Measurements from ENCODE around the gene SLC29A2.

SLC29A2 gene

DNA sequence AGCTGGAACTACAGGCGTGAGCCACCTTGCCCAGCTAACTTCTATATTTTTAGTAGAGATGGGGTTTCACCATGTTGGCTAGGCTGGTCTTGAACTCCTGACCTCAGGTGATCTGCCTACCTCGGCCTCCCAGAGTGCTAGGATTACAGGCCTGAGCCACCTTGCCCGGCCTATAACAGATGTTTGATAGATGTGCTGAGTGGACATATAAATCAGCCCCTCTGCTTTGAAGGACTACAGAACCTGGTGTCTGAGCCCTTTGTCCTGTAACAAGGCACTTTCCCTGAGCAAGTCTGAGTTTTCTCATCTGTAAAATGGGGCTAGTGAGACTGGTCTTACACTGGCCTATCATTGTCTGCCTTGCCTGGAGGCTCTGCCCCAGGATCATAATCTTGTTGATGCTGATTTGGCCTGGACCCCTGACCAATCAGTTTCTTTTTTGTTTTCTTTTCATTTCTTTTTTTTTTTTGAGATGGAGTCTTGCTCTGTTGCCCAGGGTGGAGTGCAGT, 42.3 kb downstream of the SLC29A2 start:
- Histone ChIP-seq H3K4me1 (ENCODE audit: control insufficient read depth, insufficient read depth, low read length) (no peaks in the 10 kb centered on the region), H3K9me3 (ENCODE audit: control insufficient read depth, insufficient read depth, low read depth, low read length) (no peaks in the 10 kb centered on the region)
- POLR2A ChIA-PET = interaction anchor here (1.2 kb wide), 1 partner anchor 17 kb away, joined by 6 read pairs; no protein-coding TSS in a partner anchor

DNA sequence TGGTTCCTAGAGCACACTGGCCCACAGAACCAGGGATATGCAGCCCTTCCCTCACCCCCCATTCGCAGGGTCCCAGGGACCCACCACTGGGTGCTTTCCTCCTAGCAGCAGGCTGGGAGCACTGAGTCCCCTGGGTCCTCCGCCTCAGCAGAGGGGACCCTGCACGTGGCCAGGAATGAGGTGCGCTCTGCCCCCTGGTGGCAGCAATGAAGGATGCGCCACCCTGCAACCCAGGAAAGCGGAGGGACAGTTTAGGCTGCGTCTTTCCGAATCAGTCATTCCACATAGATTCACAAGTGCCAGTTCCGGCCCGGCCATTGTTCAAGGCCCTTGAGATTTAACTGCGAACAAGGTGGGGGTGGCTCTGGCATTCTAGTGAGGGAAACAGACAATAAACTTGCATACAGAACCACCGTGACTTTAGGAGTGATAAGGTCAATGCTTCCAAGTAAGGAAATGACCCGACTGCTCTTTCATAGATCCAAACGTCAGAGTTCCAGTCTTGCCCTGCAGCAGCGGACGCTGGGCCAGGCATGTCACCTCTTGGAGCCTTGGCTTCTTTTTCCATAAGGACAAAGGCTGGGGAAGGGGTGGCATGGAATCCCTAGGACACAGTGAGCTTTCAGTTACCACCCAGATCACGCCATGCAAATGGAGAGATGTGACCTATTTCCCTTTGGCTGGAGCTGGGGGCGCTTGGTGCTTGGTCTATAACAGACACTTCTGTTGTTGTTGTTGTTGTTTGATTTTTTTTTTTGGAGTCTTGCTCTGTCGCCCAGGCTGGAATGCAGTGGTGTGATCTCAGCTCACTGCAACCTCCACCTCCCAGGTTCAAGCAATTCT, 43.0 kb downstream of the SLC29A2 start:
- Histone ChIP-seq H3K4me1 (ENCODE audit: control insufficient read depth, insufficient read depth, low read length) (no peaks in the 10 kb centered on the region), H3K9me3 (ENCODE audit: control insufficient read depth, insufficient read depth, low read depth, low read length) (no peaks in the 10 kb centered on the region), H3K27ac (ENCODE audit: extremely low read depth, low read depth, low read length) (no peak overlapping the region), H3K36me3 (ENCODE audit: control insufficient read depth in 2 of 2, insufficient read depth in 1 of 2, low read length in 2 of 2) (no peaks in the 10 kb centered on the region), H3K4me3 (ENCODE audit: low read depth, low read length) (no peak overlapping the region)
- ChIA-PET CTCF (interaction anchor here (0.6 to 2.6 kb wide), 8 partner anchors 11 to 107 kb away, joined by 3 to 25 read pairs (median 4); no protein-coding TSS in a partner anchor), POLR2A (interaction anchor here (1.2 kb wide), 1 partner anchor 16 kb away, joined by 6 read pairs; no protein-coding TSS in a partner anchor)
- TF ChIP-seq BCL11A (tag by site-specific recombination; IDR thresholded peaks at IDR 0.05; ENCODE audit: low read depth) (no peak), ZNF76 (tag by site-specific recombination; IDR thresholded peaks at IDR 0.05; ENCODE audit: borderline replicate concordance, low read depth) (no peak), ZFP69B (tag by site-specific recombination; IDR thresholded peaks at IDR 0.05) (no peak), ZNF473 (tag by site-specific recombination; IDR thresholded peaks at IDR 0.05) (no peak), ZNF548 (tag by site-specific recombination; IDR thresholded peaks at IDR 0.05) (no peak), IKZF3 (tag by site-specific recombination; IDR thresholded peaks at IDR 0.05) (peak; percentile 29; the same call in 1 of the 2 replicates), ZNF600 (tag by site-specific recombination; IDR thresholded peaks at IDR 0.05) (no peak), ZSCAN16 (tag by site-specific recombination; IDR thresholded peaks at IDR 0.05) (no peak), KLF8 (tag by site-specific recombination; IDR thresholded peaks at IDR 0.05) (no peak; the same call in 1 of the 2 replicates)
- TF ChIP-seq, protein P1, sequence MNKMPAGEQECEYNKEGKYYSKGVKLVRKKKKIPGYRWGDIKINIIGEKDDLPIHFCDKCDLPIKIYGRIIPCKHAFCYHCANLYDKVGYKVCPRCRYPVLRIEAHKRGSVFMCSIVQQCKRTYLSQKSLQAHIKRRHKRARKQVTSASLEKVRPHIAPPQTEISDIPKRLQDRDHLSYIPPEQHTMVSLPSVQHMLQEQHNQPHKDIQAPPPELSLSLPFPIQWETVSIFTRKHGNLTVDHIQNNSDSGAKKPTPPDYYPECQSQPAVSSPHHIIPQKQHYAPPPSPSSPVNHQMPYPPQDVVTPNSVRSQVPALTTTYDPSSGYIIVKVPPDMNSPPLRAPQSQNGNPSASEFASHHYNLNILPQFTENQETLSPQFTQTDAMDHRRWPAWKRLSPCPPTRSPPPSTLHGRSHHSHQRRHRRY (tag by site-specific recombination; IDR thresholded peaks at IDR 0.05) = no peak
- TF ChIP-seq, protein P2, sequence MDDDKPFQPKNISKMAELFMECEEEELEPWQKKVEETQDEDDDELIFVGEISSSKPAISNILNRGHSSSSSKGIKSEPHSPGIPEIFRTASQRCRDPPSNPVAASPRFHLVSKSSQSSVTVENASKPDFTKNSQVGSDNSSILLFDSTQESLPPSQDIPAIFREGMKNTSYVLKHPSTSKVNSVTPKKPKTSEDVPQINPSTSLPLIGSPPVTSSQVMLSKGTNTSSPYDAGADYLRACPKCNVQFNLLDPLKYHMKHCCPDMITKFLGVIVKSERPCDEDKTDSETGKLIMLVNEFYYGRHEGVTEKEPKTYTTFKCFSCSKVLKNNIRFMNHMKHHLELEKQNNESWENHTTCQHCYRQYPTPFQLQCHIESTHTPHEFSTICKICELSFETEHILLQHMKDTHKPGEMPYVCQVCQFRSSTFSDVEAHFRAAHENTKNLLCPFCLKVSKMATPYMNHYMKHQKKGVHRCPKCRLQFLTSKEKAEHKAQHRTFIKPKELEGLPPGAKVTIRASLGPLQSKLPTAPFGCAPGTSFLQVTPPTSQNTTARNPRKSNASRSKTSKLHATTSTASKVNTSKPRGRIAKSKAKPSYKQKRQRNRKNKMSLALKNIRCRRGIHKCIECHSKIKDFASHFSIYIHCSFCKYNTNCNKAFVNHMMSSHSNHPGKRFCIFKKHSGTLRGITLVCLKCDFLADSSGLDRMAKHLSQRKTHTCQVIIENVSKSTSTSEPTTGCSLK (tag by site-specific recombination; IDR thresholded peaks at IDR 0.05) = no peak
- TF ChIP-seq, protein P3, sequence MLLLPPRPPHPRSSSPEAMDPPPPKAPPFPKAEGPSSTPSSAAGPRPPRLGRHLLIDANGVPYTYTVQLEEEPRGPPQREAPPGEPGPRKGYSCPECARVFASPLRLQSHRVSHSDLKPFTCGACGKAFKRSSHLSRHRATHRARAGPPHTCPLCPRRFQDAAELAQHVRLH (tag by site-specific recombination; IDR thresholded peaks at IDR 0.05) = no peak
- TF ChIP-seq, protein P4, sequence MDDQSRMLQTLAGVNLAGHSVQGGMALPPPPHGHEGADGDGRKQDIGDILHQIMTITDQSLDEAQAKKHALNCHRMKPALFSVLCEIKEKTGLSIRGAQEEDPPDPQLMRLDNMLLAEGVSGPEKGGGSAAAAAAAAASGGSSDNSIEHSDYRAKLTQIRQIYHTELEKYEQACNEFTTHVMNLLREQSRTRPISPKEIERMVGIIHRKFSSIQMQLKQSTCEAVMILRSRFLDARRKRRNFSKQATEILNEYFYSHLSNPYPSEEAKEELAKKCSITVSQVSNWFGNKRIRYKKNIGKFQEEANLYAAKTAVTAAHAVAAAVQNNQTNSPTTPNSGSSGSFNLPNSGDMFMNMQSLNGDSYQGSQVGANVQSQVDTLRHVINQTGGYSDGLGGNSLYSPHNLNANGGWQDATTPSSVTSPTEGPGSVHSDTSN (CRISPR knock-in tag; IDR thresholded peaks at IDR 0.05) = no peak
- TF ChIP-seq, protein P5, sequence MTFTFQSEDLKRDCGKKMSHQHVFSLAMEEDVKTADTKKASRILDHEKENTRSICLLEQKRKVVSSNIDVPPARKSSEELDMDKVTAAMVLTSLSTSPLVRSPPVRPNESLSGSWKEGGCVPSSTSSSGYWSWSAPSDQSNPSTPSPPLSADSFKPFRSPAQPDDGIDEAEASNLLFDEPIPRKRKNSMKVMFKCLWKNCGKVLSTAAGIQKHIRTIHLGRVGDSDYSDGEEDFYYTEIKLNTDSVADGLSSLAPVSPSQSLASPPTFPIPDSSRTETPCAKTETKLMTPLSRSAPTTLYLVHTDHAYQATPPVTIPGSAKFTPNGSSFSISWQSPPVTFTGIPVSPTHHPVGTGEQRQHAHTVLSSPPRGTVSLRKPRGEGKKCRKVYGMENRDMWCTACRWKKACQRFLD (tag by site-specific recombination; IDR thresholded peaks at IDR 0.05) = no peak

More for the DNA sequence above, 42.3 kb downstream of the SLC29A2 start:
- Histone ChIP-seq H3K4me3 (ENCODE audit: low read depth, low read length) (no peak overlapping the region), H3K27ac (ENCODE audit: extremely low read depth, low read depth, low read length) (no peak overlapping the region), H3K36me3 (ENCODE audit: control insufficient read depth in 2 of 2, insufficient read depth in 1 of 2, low read length in 2 of 2) (no peaks in the 10 kb centered on the region)
- CTCF ChIA-PET = interaction anchor here (0.6 to 2.6 kb wide), 10 partner anchors 10 to 108 kb away, joined by 3 to 25 read pairs (median 4); no protein-coding TSS in a partner anchor
- TF ChIP-seq, protein P3 (tag by site-specific recombination; IDR thresholded peaks at IDR 0.05) = no peak
- TF ChIP-seq GFI1B (tag by site-specific recombination; IDR thresholded peaks at IDR 0.05) (no peak), ZNF776 (tag by site-specific recombination; IDR thresholded peaks at IDR 0.05; ENCODE audit: borderline replicate concordance) (no peak)
- TF ChIP-seq, protein P6, sequence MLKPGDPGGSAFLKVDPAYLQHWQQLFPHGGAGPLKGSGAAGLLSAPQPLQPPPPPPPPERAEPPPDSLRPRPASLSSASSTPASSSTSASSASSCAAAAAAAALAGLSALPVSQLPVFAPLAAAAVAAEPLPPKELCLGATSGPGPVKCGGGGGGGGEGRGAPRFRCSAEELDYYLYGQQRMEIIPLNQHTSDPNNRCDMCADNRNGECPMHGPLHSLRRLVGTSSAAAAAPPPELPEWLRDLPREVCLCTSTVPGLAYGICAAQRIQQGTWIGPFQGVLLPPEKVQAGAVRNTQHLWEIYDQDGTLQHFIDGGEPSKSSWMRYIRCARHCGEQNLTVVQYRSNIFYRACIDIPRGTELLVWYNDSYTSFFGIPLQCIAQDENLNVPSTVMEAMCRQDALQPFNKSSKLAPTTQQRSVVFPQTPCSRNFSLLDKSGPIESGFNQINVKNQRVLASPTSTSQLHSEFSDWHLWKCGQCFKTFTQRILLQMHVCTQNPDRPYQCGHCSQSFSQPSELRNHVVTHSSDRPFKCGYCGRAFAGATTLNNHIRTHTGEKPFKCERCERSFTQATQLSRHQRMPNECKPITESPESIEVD (tag by site-specific recombination; IDR thresholded peaks at IDR 0.05) = no peak
- TF ChIP-seq, protein P7, sequence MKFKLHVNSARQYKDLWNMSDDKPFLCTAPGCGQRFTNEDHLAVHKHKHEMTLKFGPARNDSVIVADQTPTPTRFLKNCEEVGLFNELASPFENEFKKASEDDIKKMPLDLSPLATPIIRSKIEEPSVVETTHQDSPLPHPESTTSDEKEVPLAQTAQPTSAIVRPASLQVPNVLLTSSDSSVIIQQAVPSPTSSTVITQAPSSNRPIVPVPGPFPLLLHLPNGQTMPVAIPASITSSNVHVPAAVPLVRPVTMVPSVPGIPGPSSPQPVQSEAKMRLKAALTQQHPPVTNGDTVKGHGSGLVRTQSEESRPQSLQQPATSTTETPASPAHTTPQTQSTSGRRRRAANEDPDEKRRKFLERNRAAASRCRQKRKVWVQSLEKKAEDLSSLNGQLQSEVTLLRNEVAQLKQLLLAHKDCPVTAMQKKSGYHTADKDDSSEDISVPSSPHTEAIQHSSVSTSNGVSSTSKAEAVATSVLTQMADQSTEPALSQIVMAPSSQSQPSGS (tag by site-specific recombination; IDR thresholded peaks at IDR 0.05; ENCODE audit: low read depth) = no peak
- TF ChIP-seq, protein P8, sequence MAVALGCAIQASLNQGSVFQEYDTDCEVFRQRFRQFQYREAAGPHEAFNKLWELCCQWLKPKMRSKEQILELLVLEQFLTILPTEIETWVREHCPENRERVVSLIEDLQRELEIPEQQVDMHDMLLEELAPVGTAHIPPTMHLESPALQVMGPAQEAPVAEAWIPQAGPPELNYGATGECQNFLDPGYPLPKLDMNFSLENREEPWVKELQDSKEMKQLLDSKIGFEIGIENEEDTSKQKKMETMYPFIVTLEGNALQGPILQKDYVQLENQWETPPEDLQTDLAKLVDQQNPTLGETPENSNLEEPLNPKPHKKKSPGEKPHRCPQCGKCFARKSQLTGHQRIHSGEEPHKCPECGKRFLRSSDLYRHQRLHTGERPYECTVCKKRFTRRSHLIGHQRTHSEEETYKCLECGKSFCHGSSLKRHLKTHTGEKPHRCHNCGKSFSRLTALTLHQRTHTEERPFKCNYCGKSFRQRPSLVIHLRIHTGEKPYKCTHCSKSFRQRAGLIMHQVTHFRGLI (tag by site-specific recombination; IDR thresholded peaks at IDR 0.05) = no peak

All from HEK293 (cell line).